NCI-H345 treated with DMSO at 0.1 percent for 48 hours (cell line): ENCODE data around the gene SLBP.

ENCODE experiments used
- DNase-seq: peaks from one replicate; lab custom pipeline; 2025; ENCODE audit not compliant: unreplicated experiment; lab: John Stamatoyannopoulos, UW

SLBP gene

DNA sequence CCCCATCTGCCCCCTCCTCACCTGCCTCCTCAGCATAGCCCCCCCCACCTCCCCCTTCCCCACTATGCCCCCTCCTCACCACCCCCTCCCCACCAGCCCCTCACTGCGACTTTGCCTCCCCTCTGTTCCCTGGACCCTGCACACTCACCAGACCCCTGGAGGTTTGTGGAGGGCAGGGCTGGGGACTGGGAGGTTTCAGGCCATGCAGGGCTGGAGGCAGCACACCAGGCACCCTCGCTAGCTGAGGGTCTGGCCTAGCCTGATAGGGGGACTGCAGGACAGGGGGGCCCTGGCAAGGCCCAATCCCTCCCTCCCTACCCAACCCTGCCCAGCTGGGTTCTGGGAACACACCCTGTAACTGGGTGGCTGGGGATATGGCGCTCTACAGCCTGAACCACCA is 37.3 kb upstream of the SLBP start:
- DNase-seq = no peak

GRCh38 chr4:1748465-1748995 is 36.4 kb upstream of the SLBP start:
- DNase-seq = no peak

GRCh38 chr4:1747603-1747967 is 35.5 kb upstream of the SLBP start:
- no peak for DNase-seq

DNA sequence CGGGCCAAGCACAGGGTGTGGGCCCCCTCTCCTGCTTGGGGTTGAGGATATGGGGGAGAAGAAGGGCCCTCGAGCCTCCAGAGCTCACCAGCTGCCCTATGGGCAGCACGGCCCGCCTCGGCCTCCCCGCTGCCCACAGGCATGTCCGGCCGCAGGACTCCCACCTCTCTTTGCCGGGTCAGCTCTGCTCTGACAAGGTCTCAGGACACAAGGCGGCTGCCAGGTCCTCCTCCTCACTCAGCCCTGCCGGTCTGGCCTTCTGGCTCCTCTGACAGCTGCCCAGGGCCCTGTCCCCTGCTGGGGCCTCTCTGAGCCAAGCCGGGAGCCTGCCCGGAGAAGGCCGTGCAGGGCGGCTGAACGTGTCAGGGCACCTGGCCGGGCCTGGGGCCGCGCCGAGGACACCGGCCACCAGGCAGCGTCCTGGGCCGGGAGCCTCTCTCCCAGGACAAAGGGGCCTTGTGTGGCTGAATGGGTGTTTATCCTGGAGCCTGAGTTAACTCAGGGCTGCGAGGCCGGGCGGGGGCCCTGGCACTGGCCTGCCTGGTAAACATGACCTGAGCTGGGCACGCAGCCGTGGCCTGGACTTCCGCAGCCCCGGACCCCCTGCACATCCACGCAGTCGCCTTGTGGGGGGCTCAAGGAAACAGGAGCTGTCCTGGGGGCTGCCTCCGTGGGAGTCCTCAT is 34.9 kb upstream of the SLBP start:
- no peak for DNase-seq

- no peak for DNase-seq
These were observed 34.2 kb upstream of the SLBP start for GRCh38 chr4:1746265-1746691.

- DNase-seq = no peak
These were observed 33.6 kb upstream of the SLBP start for GRCh38 chr4:1745697-1746096.

DNA sequence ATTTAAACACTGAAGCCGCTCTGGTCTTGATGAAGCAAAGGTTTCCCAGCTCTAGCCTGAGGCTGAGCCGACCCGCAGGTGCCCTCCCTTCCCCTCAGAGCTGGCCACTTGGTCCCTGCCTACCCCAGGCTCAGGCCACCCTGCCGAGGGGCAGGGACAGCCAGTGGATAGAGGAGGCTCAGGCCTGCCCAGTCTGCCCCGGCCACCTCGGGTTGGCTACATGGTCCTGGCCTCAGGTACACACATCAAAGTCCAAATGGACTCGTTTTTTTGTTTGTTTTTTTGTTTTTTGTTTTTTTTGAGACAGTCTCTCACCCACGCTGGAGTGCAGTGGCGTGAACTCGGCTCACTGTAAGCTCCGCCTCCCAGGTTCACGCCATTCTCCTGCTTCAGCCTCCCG is 33.0 kb upstream of the SLBP start:
- DNase-seq = no peak

GRCh38 chr4:1744552-1744951 is 32.4 kb upstream of the SLBP start:
- DNase-seq = no peak

- DNase-seq = no peak
These were observed 31.9 kb upstream of the SLBP start for GRCh38 chr4:1743975-1744374.

DNA sequence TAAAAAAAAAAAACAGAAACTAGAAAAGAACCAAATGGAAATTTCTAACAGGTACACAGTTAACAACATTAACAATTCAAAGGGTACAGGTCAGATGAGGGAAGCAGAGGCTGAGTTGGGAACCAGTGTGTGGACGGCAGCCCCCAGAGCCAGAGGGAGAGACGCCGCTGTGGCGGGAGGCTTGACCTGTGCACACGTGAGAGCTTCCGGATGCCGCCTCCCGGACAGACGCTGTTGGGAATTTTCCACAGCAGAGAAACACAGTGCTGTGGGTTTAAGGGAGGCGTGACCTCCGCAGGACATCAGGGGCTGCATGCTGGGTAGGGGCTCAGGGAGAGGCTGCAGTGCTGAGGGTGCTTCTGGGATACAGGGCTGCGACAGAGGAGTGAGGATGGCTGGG is 31.4 kb upstream of the SLBP start:
- DNase-seq = no peak

- DNase-seq = no peak
These were observed 29.1 kb upstream of the SLBP start for GRCh38 chr4:1741208-1741607.

DNA sequence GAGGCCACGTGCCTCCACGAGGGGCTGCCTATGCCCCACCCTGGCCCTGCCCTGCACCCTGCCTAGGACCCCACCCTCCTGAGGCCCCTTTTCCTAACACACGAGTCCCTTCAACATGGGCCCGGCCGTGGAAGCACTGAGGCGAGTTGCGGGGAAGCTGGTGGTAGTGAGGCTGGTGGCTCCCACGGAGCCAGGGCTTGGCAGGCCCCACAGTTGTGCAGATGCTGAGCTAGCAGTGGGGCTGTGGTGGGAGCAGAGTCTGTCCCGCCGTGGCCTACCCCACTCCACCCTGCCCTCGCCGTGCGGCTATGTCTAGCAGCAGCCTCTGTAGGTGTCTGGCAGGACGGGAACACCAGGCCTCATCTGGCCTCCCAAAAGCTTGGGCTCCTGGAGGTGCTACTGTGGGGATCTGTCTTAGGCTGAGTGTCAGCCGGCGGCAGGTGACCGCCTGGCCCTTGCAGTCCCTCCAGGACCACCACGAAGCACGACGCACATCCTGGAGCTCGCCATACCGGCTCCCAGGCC is 28.0 kb upstream of the SLBP start:
- DNase-seq = no peak

DNA sequence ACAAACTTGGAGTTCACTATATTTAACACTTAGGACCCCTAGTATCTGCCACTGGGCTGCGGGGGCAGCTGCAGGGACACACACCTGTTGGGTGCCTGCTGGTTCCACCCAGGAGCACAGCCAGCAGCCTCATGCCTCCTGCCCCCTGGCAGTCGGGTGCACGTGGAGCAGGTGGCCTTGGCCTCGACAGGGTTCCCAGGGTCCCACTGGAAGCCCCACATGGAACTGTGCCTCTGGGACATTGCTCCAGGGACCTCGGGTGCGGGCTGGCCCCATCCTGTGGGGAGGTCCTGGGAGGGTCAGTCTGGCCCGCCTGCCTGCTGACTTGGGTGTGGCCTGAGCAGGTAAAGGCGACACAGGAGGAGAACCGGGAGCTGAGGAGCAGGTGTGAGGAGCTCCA is 27.2 kb upstream of the SLBP start:
- DNase-seq = no peak

DNA sequence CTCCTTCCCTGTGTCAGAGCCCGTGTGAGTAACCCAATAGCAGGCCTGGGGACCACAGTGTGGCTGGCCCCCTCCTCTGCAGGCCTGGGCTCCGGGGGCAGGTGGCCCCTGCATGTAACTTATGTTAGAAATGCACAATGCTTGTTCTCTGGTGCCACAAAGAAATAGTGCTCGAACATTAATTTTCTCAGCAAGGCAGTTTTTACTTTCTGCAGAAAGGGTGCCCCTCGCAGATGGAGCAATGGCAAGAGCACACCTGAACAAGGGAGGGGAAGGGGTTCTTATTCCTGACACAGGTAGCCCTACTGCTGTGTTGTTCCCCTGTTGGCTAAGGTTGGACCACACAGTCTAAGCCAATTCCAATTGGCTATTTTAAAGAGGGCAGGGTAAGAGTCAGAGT is 26.3 kb upstream of the SLBP start:
- no peak for DNase-seq

DNA sequence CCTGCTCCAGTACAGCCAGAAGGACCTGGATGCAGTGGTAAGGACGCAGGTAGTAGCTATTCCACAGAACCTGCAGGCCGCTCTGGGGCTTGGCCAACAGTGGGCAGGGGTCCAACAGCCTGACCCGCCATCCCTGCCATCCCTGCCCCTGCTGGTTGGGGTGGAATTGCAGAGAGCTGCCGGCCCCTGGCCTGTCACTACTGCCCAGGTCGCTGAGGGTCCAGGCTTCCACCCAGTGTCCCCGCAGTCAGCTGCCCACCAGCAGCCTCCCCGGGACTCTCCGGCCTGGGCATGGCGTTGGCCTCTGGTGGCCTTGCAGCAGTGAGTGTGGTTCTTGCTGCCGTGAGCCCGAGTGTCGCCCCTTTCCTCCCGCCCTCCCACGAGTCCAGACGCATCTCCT is 25.5 kb upstream of the SLBP start:
- no peak for DNase-seq

DNA sequence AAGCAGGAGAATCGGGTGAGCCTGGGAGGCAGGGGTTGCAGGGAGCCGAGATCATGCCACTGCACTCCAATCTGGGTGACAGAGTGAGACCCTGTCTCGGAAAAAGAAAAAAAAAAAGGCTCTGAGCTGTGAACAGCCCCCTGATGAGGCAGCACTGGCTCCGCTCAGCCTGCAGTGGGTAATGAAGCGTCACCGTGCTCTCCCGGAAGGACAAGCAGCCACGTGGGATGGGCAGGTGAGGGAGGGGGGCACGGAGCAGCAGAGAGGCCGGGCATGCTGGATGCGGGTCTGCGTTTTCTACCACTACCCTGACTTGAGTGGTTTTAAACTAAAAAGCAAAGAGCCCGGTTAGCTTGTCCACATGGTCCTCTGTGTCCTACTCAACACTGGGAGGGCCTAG is 24.7 kb upstream of the SLBP start:
- DNase-seq = no peak

DNA sequence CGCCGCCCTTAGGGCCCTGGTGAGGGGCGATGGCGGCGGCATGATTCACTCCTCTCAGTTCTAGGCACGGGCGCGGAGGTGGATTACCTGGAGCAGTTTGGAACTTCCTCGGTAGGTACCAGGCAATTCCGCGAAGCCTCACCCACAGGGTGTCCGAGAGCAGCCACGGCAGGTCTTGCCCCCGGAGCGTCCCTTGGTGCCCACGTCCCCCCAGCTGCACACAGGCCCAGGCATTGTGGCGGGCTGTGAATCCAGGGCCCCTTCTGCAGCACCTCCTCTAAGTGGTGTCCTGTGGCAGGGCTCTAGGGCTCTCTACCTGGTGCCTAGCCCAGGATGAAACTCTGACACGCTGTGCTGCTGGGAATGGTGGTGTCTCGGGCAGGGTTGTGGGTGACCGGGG is 23.1 kb upstream of the SLBP start:
- DNase-seq = no peak

DNA sequence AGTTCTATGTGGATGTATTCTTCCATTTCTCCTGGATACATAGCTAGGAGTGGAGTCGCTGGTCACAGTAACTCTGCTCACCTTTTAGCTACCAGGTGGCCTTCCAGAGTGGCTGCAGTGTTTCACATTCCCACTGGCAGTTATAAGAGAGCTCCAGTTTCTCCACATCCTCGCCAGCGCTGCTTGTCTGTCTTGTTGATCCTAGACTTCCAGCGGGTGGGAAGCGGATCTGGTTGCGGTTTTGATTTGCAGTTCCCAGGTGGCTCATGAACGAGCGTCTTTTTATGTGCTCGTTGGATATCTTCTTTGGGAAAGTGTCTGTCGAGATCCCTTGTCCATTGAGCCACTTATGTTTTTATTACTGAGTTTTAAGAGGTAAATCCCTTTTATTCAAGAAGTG is 20.8 kb upstream of the SLBP start:
- DNase-seq = no peak

DNA sequence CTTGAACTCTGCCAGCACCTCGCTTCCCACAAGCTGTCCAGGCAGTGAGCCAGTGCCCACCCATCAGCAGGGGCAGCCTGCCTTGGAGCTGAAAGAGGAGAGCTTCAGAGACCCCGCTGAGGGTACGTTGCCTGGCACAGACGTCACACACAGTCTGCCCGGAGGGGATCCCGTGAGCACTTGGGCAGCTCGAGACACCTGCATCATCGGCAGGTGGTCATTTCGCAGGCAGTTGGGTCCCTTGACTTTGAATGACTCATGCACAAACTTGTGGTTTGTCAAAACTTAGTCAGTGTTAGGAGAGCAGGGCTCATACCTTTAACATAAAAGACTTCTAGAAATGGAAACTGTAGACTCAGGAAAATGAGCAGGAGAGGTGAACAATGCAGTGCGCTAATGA is 19.1 kb upstream of the SLBP start:
- no peak for DNase-seq

GRCh38 chr4:1730532-1731135 is 18.5 kb upstream of the SLBP start:
- DNase-seq = no peak

DNA sequence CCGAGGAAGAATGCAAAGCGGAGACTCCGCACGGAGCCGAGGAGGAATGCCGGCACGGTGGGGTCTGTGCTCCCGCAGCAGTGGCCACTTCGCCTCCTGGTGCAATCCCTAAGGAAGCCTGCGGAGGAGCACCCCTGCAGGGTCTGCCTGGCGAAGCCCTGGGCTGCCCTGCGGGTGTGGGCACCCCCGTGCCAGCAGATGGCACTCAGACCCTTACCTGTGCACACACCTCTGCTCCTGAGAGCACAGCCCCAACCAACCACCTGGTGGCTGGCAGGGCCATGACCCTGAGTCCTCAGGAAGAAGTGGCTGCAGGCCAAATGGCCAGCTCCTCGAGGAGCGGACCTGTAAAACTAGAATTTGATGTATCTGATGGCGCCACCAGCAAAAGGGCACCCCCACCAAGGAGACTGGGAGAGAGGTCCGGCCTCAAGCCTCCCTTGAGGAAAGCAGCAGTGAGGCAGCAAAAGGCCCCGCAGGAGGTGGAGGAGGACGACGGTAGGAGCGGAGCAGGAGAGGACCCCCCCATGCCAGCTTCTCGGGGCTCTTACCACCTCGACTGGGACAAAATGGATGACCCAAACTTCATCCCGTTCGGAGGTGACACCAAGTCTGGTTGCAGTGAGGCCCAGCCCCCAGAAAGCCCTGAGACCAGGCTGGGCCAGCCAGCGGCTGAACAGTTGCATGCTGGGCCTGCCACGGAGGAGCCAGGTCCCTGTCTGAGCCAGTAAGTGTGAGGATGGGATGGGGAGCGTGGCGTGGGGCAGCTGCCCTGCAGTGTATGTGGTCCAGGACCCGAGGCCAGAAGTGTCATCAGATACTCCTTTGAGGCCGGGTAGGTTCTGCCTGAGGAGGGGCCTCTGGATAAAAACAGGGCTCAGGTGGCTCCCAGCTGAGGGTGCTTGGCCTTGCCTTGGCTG is 16.2 kb upstream of the SLBP start:
- DNase-seq = no peak
